HepG2 (cell line): ENCODE results near the gene ITIH2. TPM values are rescaled to one million over a fixed set of nuclear protein-coding genes. Genes with fewer than 3 reads are reported as not detected.

ENCODE experiments used
- ATAC-seq: fragments of 200-7000 bp; cut with Tn5 transposase; 3 replicates; pipeline ENCODE4 v1.9.1; 2020; ENCODE audit warnings: mild to moderate bottlenecking, moderate library complexity
- BruUV-seq: library from RNA; stranded (reverse); fragments of 400-500 nt; replicated peaks from 2 replicates; lab custom pipeline; 2021; lab: Mats Ljungman, UMichigan
- CTCF ChIA-PET: fragments of 300-600 bp; formaldehyde crosslinking; extraction: SDS; loops from one replicate; lab custom pipeline; 2021; ENCODE audit warnings: low total read pairs, inconsistent platforms, low intra/inter-chr PET ratio; lab: Yijun Ruan, JAX
- POLR2A ChIA-PET: fragments of 350-600 bp; sonication (Branson Sonifier 250); formaldehyde crosslinking; loops from one replicate; lab custom pipeline; 2020; ENCODE audit warnings: antibody characterized with exemption, inconsistent platforms; lab: Yijun Ruan, JAX
- DNase-seq: peaks from one replicate; pipeline ENCODE4 v3.0.0-alpha.2; 2015; ENCODE audit warnings: low spot score
- FAIRE-seq: peaks from 3 replicates; lab custom pipeline; 2011; peaks lifted over from hg19 to GRCh38; lab: Jason Lieb, UNC
- H2AFZ ChIP-seq: one replicate; pipeline ENCODE4 v1.6.1; 2011; ENCODE audit warnings: low read length, inconsistent platforms
- H3K27ac ChIP-seq: fragments of 300-600 bp; 3 replicates; pipeline ENCODE4 v1.8.0; 2011; ENCODE audit warnings: mixed run types, mild to moderate bottlenecking, mixed read lengths, low read length, inconsistent platforms; ENCODE audit not compliant: insufficient read depth; ENCODE audit errors: extremely low read length
- H3K27me3 ChIP-seq, 2 experiments: fragments of 200-600 bp in 1 of 2; 2 replicates in 1 of 2; 3 replicates in 1 of 2; pipeline versions ENCODE4 v1.6.0 to v1.8.0; 2011; ENCODE audit warnings: low read length in 2 of 2, mild to moderate bottlenecking in 2 of 2, moderate library complexity in 2 of 2, inconsistent platforms in 1 of 2; ENCODE audit not compliant: insufficient read depth in 2 of 2, control insufficient read depth in 1 of 2
- H3K36me3 ChIP-seq, 2 experiments: fragments of 200-600 bp in 1 of 2; replicated peaks in 1 of 2; 2 replicates in 1 of 2; 3 replicates in 1 of 2; pipeline versions ENCODE4 v1.5.1 to v1.8.0; 2011; ENCODE audit warnings: low read length in 2 of 2, inconsistent platforms in 1 of 2; ENCODE audit not compliant: insufficient read depth in 2 of 2, control insufficient read depth in 1 of 2
- H3K4me1 ChIP-seq: 2 replicates; pipeline ENCODE4 v1.5.1; 2012; ENCODE audit warnings: low read length, inconsistent platforms; ENCODE audit not compliant: insufficient read depth
- H3K4me2 ChIP-seq: 2 replicates; pipeline ENCODE4 v1.6.0; 2011; ENCODE audit warnings: low read depth, low read length, inconsistent platforms
- H3K4me3 ChIP-seq, 3 experiments: fragments of 200-600 bp in 1 of 3; sonication (generic), shearing (Covaris generic) in 1 of 3; replicated peaks in 1 of 3; 2 replicates each; pipeline ENCODE4 v1.5.1; 2011 to 2016; ENCODE audit warnings: low read length in 3 of 3, inconsistent platforms in 2 of 3, low read depth in 2 of 3, mild to moderate bottlenecking in 2 of 3, control low read depth in 1 of 3, mixed read lengths in 1 of 3; ENCODE audit not compliant: insufficient read depth in 1 of 3
- H3K79me2 ChIP-seq: one replicate; pipeline ENCODE4 v1.6.1; 2011; ENCODE audit warnings: low read length, inconsistent platforms; ENCODE audit not compliant: insufficient read depth
- H3K9ac ChIP-seq: 2 replicates; pipeline ENCODE4 v1.6.0; 2011; ENCODE audit warnings: mild to moderate bottlenecking, low read depth, low read length, inconsistent platforms; ENCODE audit not compliant: insufficient read depth
- H3K9me3 ChIP-seq: 2 replicates; pipeline ENCODE4 v1.5.1; 2012; ENCODE audit warnings: mild to moderate bottlenecking, low read length
- H4K20me1 ChIP-seq: 2 replicates; pipeline ENCODE4 v1.6.0; 2011; ENCODE audit warnings: inconsistent platforms, mild to moderate bottlenecking, low read length, moderate library complexity; ENCODE audit not compliant: insufficient read depth
- CENPX ChIP-seq: sonication (generic); formaldehyde crosslinking; IDR thresholded peaks from 2 replicates; pipeline ENCODE4 v1.9.0; 2021; ENCODE audit warnings: mild to moderate bottlenecking, missing genetic modification reagents, moderate library complexity
- HIVEP1 ChIP-seq: sonication (generic); formaldehyde crosslinking; IDR thresholded peaks from 2 replicates; pipeline ENCODE4 v1.4.0; 2020; ENCODE audit warnings: mild to moderate bottlenecking, missing genetic modification reagents
- NFAT5 ChIP-seq: sonication (generic); formaldehyde crosslinking; IDR thresholded peaks from 2 replicates; pipeline ENCODE4 v1.4.0; 2020; ENCODE audit warnings: missing genetic modification reagents
- PAX8 ChIP-seq: sonication (generic); formaldehyde crosslinking; IDR thresholded peaks from 2 replicates; pipeline ENCODE4 v1.8.0; 2022; ENCODE audit warnings: mild to moderate bottlenecking, missing genetic modification reagents, borderline replicate concordance
- SYNCRIP ChIP-seq: fragments of 200-400 bp; formaldehyde crosslinking; IDR thresholded peaks from 2 replicates; pipeline ENCODE4 v1.6.1; 2018; ENCODE audit warnings: mild to moderate bottlenecking, low read depth, low read length; ENCODE audit not compliant: insufficient read depth
- TOE1 ChIP-seq: sonication (generic); formaldehyde crosslinking; IDR thresholded peaks from 2 replicates; pipeline ENCODE4 v1.4.0; 2020; ENCODE audit warnings: mild to moderate bottlenecking, missing genetic modification reagents
- ZC3H13 ChIP-seq: sonication (generic); formaldehyde crosslinking; IDR thresholded peaks from 2 replicates; pipeline ENCODE4 v1.8.1; 2023; ENCODE audit warnings: mild to moderate bottlenecking, missing genetic modification reagents, moderate library complexity
- ZNF367 ChIP-seq: sonication (generic); formaldehyde crosslinking; IDR thresholded peaks from 2 replicates; pipeline ENCODE4 v1.4.0; 2020; ENCODE audit warnings: missing genetic modification reagents, borderline replicate concordance
- ZNF788 ChIP-seq: sonication (generic); formaldehyde crosslinking; IDR thresholded peaks from 2 replicates; pipeline ENCODE4 v1.5.0; 2020; ENCODE audit warnings: mild to moderate bottlenecking, missing genetic modification reagents, borderline replicate concordance
- ZNF891 ChIP-seq: sonication (generic); formaldehyde crosslinking; IDR thresholded peaks from 2 replicates; pipeline ENCODE4 v1.5.0; 2020; ENCODE audit warnings: mild to moderate bottlenecking, missing genetic modification reagents
- ZSCAN12 ChIP-seq: sonication (generic); formaldehyde crosslinking; IDR thresholded peaks from 2 replicates; pipeline ENCODE4 v1.9.0; 2021; ENCODE audit warnings: mild to moderate bottlenecking, missing genetic modification reagents
- ZSCAN22 ChIP-seq: sonication (generic); formaldehyde crosslinking; IDR thresholded peaks from 2 replicates; pipeline ENCODE4 v1.4.0; 2020; ENCODE audit warnings: mild to moderate bottlenecking, missing genetic modification reagents
- ZSCAN25 ChIP-seq: sonication (generic); formaldehyde crosslinking; IDR thresholded peaks from 2 replicates; pipeline ENCODE4 v1.8.0; 2022; ENCODE audit warnings: mild to moderate bottlenecking, missing genetic modification reagents
- WGBS: methylation state at CpG from one replicate; pipeline ENCODE4 v1.1.6; 2017; ENCODE audit warnings: low lambda C conversion rate; 5-methylcytosine and 5-hydroxymethylcytosine counted together
- in situ Hi-C: cut with HindIII; loops from 2 replicates; pipeline ENCODE4 v1.10.0; 2017; ENCODE audit warnings: low pct_unique_long_range_greater_than_20kb; ENCODE audit not compliant: extremely low pct_ligation_motif_present
- intact Hi-C: fragments of 100-400 bp; cut with micrococcal nuclease; formaldehyde crosslinking; loops from one replicate; pipeline ENCODE4 v1.10.0; 2022; ENCODE audit not compliant: unreplicated experiment
- polyA plus RNA-seq, 8 experiments: library from polyadenylated mRNA; depleted of rRNA in 3 of 8; stranded (reverse) in 7 of 8; unstranded in 1 of 8; fragments of >200 nt; fragmentation: Illumina TruSeq in 4 of 8; extraction: Trizol in 4 of 8; gene quantifications; 2 replicates each; pipeline versions ENCODE4 v1.2.1 to v1.2.3, GENCODE V29; 2011 to 2016; ENCODE audit warnings: low read depth in 4 of 8, missing spikeins in 1 of 8, mixed read lengths in 1 of 8; ENCODE audit not compliant: insufficient read depth in 1 of 8
- total RNA-seq, 5 experiments: library from RNA; depleted of rRNA; stranded (reverse); fragments of >200 nt; fragmentation: Illumina TruSeq; extraction: Trizol; gene quantifications; 2 replicates each; pipeline ENCODE4 v1.2.3, GENCODE V29; 2016; ENCODE audit warnings: low read depth in 1 of 5
- TF ChIP-seq, protein P1 (sequence below): sonication (generic); formaldehyde crosslinking; IDR thresholded peaks from 2 replicates; pipeline ENCODE4 v1.4.0; 2020; ENCODE audit warnings: missing genetic modification reagents
- TF ChIP-seq, protein P2 (sequence below): sonication (generic); formaldehyde crosslinking; IDR thresholded peaks from 2 replicates; pipeline ENCODE4 v1.8.1; 2023; ENCODE audit warnings: mild to moderate bottlenecking, missing genetic modification reagents
- TF ChIP-seq, protein P3 (sequence below): sonication (generic); formaldehyde crosslinking; IDR thresholded peaks from 2 replicates; pipeline ENCODE4 v1.4.0; 2020; ENCODE audit warnings: mild to moderate bottlenecking, missing genetic modification reagents

The ITIH2 gene
- total and polyA plus RNA-seq, 2 of the 13 experiments (the other 11 are each of a cell fraction or from before 2014, with no cell fraction given): 1,197 to 1,427 TPM

GRCh38 chr10:7787150-7787856 lies 84.2 kb downstream of the ITIH2 start:
- peaks cover 1 to 6% of the 10 kb centered on the region in 2 experiments; a peak in 2 of 5 replicates for H3K36me3 ChIP-seq
- 1% methylated on average over 10 of the region's 26 CpGs for WGBS
- H4K20me1 ChIP-seq: peaks cover 42% of the 10 kb centered on the region
- H3K79me2 ChIP-seq: peaks cover 97% of the 10 kb centered on the region
- DNase-seq: no peak
- H3K9ac ChIP-seq: peak overlapping the region; percentile 97
- FAIRE-seq: no peak
- POLR2A ChIA-PET: interaction anchor here (0.8 to 3.5 kb wide), 17 partner anchors 12 to 262 kb away, joined by 3 to 56 read pairs (median 6); partner anchors contain the start of genes ITIH2 and TAF3
- H3K4me1 ChIP-seq: peaks cover 54% of the 10 kb centered on the region
- intact Hi-C loops: loop anchor here (10.0 kb wide), 1 partner anchor 1517 kb away; no protein-coding TSS in a partner anchor
- H3K4me3 ChIP-seq: peak overlapping the region; percentile 72 to 99 (median 96)
- H3K27ac ChIP-seq: peak overlapping the region; percentile 87
- in situ Hi-C loops: no loop called here
- TSS peak; percentile 80 for BruUV-seq
- H3K27me3 ChIP-seq: no peaks in the 10 kb centered on the region; a peak in 1 of 5 replicates
- CTCF ChIA-PET: no interaction called here
- H3K4me2 ChIP-seq: peak overlapping the region; percentile 75
- H3K9me3 ChIP-seq: no peaks in the 10 kb centered on the region
- ATAC-seq: peak; percentile 50
- H2AFZ ChIP-seq: no peak overlapping the region
- 0 out of 2 replicates have a peak, but pooled peaks have one; percentile 22 for TF ChIP-seq ZNF891 (CRISPR knock-in tag)
- TF ChIP-seq HIVEP1 (CRISPR knock-in tag): no peak
- TF ChIP-seq ZNF788 (CRISPR knock-in tag): no peak
- no peak for TF ChIP-seq ZNF367 (CRISPR knock-in tag)
- TF ChIP-seq, protein P1, sequence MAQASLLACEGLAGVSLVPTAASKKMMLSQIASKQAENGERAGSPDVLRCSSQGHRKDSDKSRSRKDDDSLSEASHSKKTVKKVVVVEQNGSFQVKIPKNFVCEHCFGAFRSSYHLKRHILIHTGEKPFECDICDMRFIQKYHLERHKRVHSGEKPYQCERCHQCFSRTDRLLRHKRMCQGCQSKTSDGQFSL: 0 out of 2 replicates have a peak, but pooled peaks have one; percentile 15
- no peak for TF ChIP-seq PAX8
- no peak for TF ChIP-seq TOE1
- no peak for TF ChIP-seq ZSCAN25 (CRISPR knock-in tag)
- TF ChIP-seq CENPX (CRISPR knock-in tag): no peak
- no peak for TF ChIP-seq ZSCAN12 (CRISPR knock-in tag)
- TF ChIP-seq, protein P2, sequence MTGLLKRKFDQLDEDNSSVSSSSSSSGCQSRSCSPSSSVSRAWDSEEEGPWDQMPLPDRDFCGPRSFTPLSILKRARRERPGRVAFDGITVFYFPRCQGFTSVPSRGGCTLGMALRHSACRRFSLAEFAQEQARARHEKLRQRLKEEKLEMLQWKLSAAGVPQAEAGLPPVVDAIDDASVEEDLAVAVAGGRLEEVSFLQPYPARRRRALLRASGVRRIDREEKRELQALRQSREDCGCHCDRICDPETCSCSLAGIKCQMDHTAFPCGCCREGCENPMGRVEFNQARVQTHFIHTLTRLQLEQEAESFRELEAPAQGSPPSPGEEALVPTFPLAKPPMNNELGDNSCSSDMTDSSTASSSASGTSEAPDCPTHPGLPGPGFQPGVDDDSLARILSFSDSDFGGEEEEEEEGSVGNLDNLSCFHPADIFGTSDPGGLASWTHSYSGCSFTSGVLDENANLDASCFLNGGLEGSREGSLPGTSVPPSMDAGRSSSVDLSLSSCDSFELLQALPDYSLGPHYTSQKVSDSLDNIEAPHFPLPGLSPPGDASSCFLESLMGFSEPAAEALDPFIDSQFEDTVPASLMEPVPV (CRISPR knock-in tag): peak; percentile 50; the same call in 1 of the 2 replicates
- no peak for TF ChIP-seq NFAT5
- no peak for TF ChIP-seq SYNCRIP
- no peak; the same call in 1 of the 2 replicates for TF ChIP-seq ZC3H13 (CRISPR knock-in tag)
- no peak for TF ChIP-seq ZSCAN22 (CRISPR knock-in tag)
- TF ChIP-seq, protein P3, sequence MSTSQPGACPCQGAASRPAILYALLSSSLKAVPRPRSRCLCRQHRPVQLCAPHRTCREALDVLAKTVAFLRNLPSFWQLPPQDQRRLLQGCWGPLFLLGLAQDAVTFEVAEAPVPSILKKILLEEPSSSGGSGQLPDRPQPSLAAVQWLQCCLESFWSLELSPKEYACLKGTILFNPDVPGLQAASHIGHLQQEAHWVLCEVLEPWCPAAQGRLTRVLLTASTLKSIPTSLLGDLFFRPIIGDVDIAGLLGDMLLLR (CRISPR knock-in tag): no peak
